Left renal pelvis (tissue), 4 donors: Measurements from ENCODE around the gene SPOCD1. TPM values are rescaled to one million over a fixed set of nuclear protein-coding genes. Genes with fewer than 3 reads are reported as not detected.

Source experiments
- DNase-seq, 4 donors: peaks; one replicate each; pipeline ENCODE4 v3.0.0-alpha.2; 2013; ENCODE audit warnings: low read depth in 4 of 4, low spot score in 3 of 4
- polyA plus RNA-seq, 4 donors: library from polyadenylated mRNA; unstranded; fragments of 120-200 nt; gene quantifications; one replicate each; pipeline ENCODE4 v1.2.1, GENCODE V29; 2013; ENCODE audit not compliant: insufficient read length in 4 of 4

Gene SPOCD1
- under 1 TPM in 3 of 4 donors, not detected in 1; 0.26 to 0.37 (median 0.35) TPM for polyA plus RNA-seq

- DNase-seq, result peak in 2 of 4 donors; percentile 18 to 42
Observed at GRCh38 chr1:31815752-31816500, at the start of gene SPOCD1. Gene SPOCD1, minus strand, starts transcription at chr1:31816022. Its CDS starts 689 bp downstream, at chr1:31815333.

- no peak for DNase-seq
Observed at GRCh38 chr1:31862071-31862470, 46.2 kb upstream of the SPOCD1 start.

GRCh38 chr1:31861346-31861745 is 45.5 kb upstream of the SPOCD1 start:
- DNase-seq, result no peak

- DNase-seq, result no peak
Observed at GRCh38 chr1:31860581-31860980, 44.8 kb upstream of the SPOCD1 start.

- DNase-seq, result no peak
Observed at GRCh38 chr1:31859719-31860118, 43.9 kb upstream of the SPOCD1 start.

- no peak for DNase-seq
Observed at GRCh38 chr1:31859044-31859443, 43.2 kb upstream of the SPOCD1 start.

- DNase-seq, result no peak
Observed at GRCh38 chr1:31857863-31858262, 42.0 kb upstream of the SPOCD1 start.

- no peak for DNase-seq
Observed at GRCh38 chr1:31856140-31856539, 40.3 kb upstream of the SPOCD1 start.

GRCh38 chr1:31855038-31855845 is 39.4 kb upstream of the SPOCD1 start:
- no peak for DNase-seq

GRCh38 chr1:31849653-31850052 is 33.8 kb upstream of the SPOCD1 start:
- no peak for DNase-seq

- DNase-seq, result no peak
Observed at GRCh38 chr1:31848381-31848897, 32.6 kb upstream of the SPOCD1 start.

- DNase-seq, result no peak
Observed at GRCh38 chr1:31846484-31846883, 30.7 kb upstream of the SPOCD1 start.

- DNase-seq, result no peak
Observed at GRCh38 chr1:31843506-31843905, 27.7 kb upstream of the SPOCD1 start.

- no peak for DNase-seq
Observed at GRCh38 chr1:31839662-31840343, 24.0 kb upstream of the SPOCD1 start.

GRCh38 chr1:31837451-31838158 is 21.8 kb upstream of the SPOCD1 start:
- no peak for DNase-seq

GRCh38 chr1:31836638-31837037 is 20.8 kb upstream of the SPOCD1 start:
- no peak for DNase-seq

GRCh38 chr1:31835415-31835814 is 19.6 kb upstream of the SPOCD1 start:
- no peak for DNase-seq

- no peak for DNase-seq
Observed at GRCh38 chr1:31834501-31834900, 18.7 kb upstream of the SPOCD1 start.

GRCh38 chr1:31831397-31832378 is 15.9 kb upstream of the SPOCD1 start:
- no peak for DNase-seq
